RWPE1 (cell line): Measurements from ENCODE around the gene HIC1.

Experiments used
- CTCF ChIA-PET: fragments of 350-600 bp; sonication (Branson Sonifier 250); formaldehyde crosslinking; extraction: SDS; loops from one replicate; lab custom pipeline; 2021; lab: Yijun Ruan, JAX
- POLR2A ChIA-PET: fragments of 400-600 bp; formaldehyde crosslinking; extraction: SDS; loops from one replicate; lab custom pipeline; 2020; ENCODE audit warnings: antibody characterized with exemption; ENCODE audit not compliant: low non-redundant PET; lab: Yijun Ruan, JAX
- DNase-seq: peaks from one replicate; pipeline ENCODE4 v3.0.0; 2012; ENCODE audit warnings: low spot score
- H3K27ac ChIP-seq: fragments of 450-650 bp; 2 replicates; pipeline ENCODE4 v1.5.1; 2017
- CTCF ChIP-seq: fragments of 450-650 bp; conservative IDR thresholded peaks from 2 replicates; pipeline ENCODE4 v1.5.1; 2017; ENCODE audit warnings: low read depth, mild to moderate bottlenecking

Gene HIC1

GRCh38 chr17:2051061-2051932 is 3.6 kb upstream of the HIC1 start:
- ChIA-PET CTCF (interaction anchor here (1.2 to 2.7 kb wide), 2 partner anchors 193 to 231 kb away, joined by 4 to 16 read pairs; no protein-coding TSS in a partner anchor), POLR2A (no interaction called here)
- DNase-seq = no peak
- H3K27ac ChIP-seq = no peak overlapping the region
- TF ChIP-seq CTCF = no peak

GRCh38 chr17:2051933-2052559 is 2.9 kb upstream of the HIC1 start:
- DNase-seq = no peak
- TF ChIP-seq CTCF = no peak
- ChIA-PET POLR2A (no interaction called here), CTCF (interaction anchor here (1.2 to 2.7 kb wide), 2 partner anchors 193 to 231 kb away, joined by 4 to 16 read pairs; no protein-coding TSS in a partner anchor)
- no peak overlapping the region for H3K27ac ChIP-seq

GRCh38 chr17:2053380-2054261 is 1.3 kb upstream of the HIC1 start:
- peak; percentile 69 for TF ChIP-seq CTCF
- CTCF ChIA-PET = interaction anchor here (0.6 to 3.4 kb wide), 9 partner anchors 10 to 733 kb away, joined by 3 to 84 read pairs (median 4); no protein-coding TSS in a partner anchor
- POLR2A ChIA-PET = no interaction called here
- peak overlapping the region; percentile 38; the same call in 1 of the 2 replicates for H3K27ac ChIP-seq
- no peak for DNase-seq

GRCh38 chr17:2054262-2054511 is 716 bp upstream of the HIC1 start:
- CTCF ChIA-PET = interaction anchor here (0.6 to 3.4 kb wide), 21 partner anchors 7 to 229 kb away, joined by 3 to 84 read pairs (median 3); no protein-coding TSS in a partner anchor
- DNase-seq = no peak
- peak overlapping the region; percentile 38; the same call in 1 of the 2 replicates for H3K27ac ChIP-seq
- no peak for TF ChIP-seq CTCF
- POLR2A ChIA-PET = no interaction called here

- TF ChIP-seq CTCF = no peak
- peak overlapping the region; percentile 38; the same call in 1 of the 2 replicates for H3K27ac ChIP-seq
- DNase-seq = no peak
- ChIA-PET CTCF (interaction anchor here (0.6 to 3.4 kb wide), 15 partner anchors 23 to 730 kb away, joined by 3 to 84 read pairs (median 3); no protein-coding TSS in a partner anchor), POLR2A (no interaction called here)
Measured at GRCh38 chr17:2055292-2056205, 646 bp downstream of the HIC1 start.
